Activated CD4-positive, alpha-beta T cell treated with anti-CD3 and anti-CD28 coated beads, Interleukin-2, amount 10 ng/mL, durations not matched to agents 24 days and 14 days (primary cell): Measurements from ENCODE around the gene ERF. TPM values are rescaled to one million over a fixed set of nuclear protein-coding genes. Genes with fewer than 3 reads are reported as not detected.

Experiments used
- DNase-seq: peaks from one replicate; pipeline ENCODE4 v3.0.0; 2022
- H3K27ac Mint-ChIP-seq: one replicate; pipeline ENCODE4 v1.8.0; 2022; ENCODE audit warnings: mild to moderate bottlenecking, mixed read lengths
- H3K27me3 Mint-ChIP-seq: one replicate; pipeline ENCODE4 v1.8.0; 2022; ENCODE audit warnings: mixed read lengths
- H3K36me3 Mint-ChIP-seq: one replicate; pipeline ENCODE4 v1.8.0; 2022; ENCODE audit warnings: low read depth, mild to moderate bottlenecking, mixed read lengths
- H3K4me1 Mint-ChIP-seq: one replicate; pipeline ENCODE4 v1.8.0; 2021; ENCODE audit warnings: mixed read lengths
- H3K4me3 Mint-ChIP-seq: one replicate; pipeline ENCODE4 v1.8.0; 2022; ENCODE audit warnings: mild to moderate bottlenecking, moderate library complexity, mixed read lengths
- H3K9me3 Mint-ChIP-seq: one replicate; pipeline ENCODE4 v1.8.0; 2021; ENCODE audit warnings: mixed read lengths
- intact Hi-C: fragments of 100-400 bp; cut with micrococcal nuclease; formaldehyde crosslinking; loops from one replicate; pipeline ENCODE4 v1.15.1; 2023
- total RNA-seq: library from RNA; stranded (reverse); gene quantifications from 2 replicates; pipeline ENCODE4 v1.2.3, GENCODE V29; 2022

ERF gene
- total RNA-seq, 1 donor from 2014 or later = 71.6 TPM

DNA sequence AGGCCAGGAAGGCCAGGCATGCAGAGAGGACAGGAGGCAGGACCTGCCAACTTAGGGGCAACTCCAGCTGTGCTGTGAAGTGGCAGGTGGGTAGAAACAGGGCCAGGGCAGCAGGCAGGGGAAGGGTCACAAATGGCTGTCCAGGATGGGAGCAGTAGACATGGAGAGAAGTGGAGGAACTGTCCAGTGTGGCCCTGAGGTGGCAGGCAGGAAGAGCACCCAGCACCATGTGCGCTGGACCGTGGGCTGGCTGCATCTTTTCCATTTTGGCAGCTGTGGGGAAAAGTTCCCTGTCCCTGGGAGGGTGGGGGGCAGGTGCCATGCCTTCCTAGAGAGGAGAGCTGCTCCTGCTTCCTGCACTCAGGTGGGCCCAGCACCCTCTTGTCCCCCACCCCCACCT lies 51.2 kb downstream of the ERF start:
- Mint-ChIP-seq H3K4me3 (no peak overlapping the region), H3K36me3 (peaks cover 64% of the 10 kb centered on the region), H3K27ac (peak overlapping the region; percentile 59), H3K4me1 (peaks cover 80% of the 10 kb centered on the region), H3K9me3 (no peaks in the 10 kb centered on the region), H3K27me3 (no peaks in the 10 kb centered on the region)
- intact Hi-C loops = no loop called here
- no peak for DNase-seq

DNA sequence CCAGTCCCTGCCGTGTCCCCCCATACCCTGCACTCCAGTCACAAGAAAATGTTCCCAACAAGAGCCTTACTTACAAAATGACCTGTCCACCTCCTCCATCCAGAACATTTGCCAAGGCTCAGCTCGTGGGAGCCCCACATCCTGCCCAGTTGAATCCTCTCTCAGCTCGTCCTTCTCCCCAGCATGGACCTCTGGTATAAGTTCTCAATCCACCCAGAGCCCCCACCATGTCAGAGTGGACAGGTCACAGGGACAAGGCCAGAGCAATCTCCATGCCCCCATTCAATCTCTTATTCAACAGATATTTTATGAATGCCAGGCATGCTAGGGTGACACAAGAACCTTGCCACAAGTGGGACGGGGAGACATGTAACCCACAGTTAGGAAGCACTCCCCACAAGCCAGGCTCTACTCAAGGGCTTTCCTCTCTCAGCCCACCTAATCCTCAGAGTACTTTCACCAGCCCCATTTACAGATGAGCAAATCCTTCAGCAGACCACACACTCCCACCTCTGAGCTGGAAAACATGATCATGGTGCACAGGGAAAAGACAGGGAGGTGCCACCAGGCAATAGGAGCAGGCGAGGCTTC lies 52.5 kb downstream of the ERF start:
- H3K27me3 Mint-ChIP-seq = no peaks in the 10 kb centered on the region
- intact Hi-C loops = no loop called here
- no peaks in the 10 kb centered on the region for H3K9me3 Mint-ChIP-seq
- peak overlapping the region; percentile 87 for H3K27ac Mint-ChIP-seq
- H3K36me3 Mint-ChIP-seq = peaks cover 58% of the 10 kb centered on the region
- DNase-seq = no peak
- H3K4me1 Mint-ChIP-seq = peaks cover 75% of the 10 kb centered on the region
- peak overlapping the region; percentile 85 for H3K4me3 Mint-ChIP-seq

DNA sequence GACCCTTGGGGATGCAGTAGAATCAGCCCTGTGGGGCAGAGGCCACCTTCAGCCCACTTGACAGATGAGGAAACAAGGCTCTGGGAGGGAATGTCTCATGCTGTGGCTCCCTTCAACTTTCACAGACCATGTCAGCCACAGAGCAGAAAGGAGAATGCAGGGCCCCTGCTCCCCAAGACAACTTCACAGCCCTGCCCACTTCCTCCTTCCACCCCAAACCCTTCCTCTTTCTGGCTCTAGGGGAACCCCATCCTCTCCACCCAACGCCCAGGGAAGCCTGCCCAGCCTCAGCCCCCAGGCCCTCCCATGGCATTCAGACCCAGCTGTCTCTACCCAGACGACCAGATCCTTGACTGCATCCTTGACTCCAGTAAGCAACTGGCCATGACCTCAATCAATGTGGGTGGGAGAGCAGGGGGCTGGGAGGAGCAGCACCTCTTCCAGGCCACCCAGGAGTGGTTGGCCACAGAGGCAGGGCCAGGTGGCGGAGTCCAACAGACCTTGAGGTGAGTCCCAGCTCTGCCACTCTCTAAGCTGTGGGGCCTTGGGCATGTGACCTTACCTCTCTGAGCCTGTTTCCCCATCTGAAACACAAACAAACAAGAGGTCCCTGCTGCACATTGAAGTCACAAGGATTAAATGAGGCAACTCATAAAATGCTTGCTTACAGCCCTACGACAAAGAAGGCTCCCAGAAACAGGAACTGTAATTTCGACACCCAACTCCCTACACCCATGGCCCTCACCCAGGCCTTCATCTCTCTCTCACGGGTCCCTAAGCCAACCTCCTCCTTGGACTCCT lies 53.2 kb downstream of the ERF start:
- peak; percentile 88 for DNase-seq
- Mint-ChIP-seq H3K27ac (peak overlapping the region; percentile 87), H3K9me3 (no peaks in the 10 kb centered on the region), H3K36me3 (peaks cover 64% of the 10 kb centered on the region), H3K27me3 (no peaks in the 10 kb centered on the region), H3K4me1 (peaks cover 79% of the 10 kb centered on the region), H3K4me3 (peak overlapping the region; percentile 85)
- intact Hi-C loops = loop anchor here (2.0 kb wide), 1 partner anchor 15 kb away; the partner anchor contains the start of gene DEDD2

DNA sequence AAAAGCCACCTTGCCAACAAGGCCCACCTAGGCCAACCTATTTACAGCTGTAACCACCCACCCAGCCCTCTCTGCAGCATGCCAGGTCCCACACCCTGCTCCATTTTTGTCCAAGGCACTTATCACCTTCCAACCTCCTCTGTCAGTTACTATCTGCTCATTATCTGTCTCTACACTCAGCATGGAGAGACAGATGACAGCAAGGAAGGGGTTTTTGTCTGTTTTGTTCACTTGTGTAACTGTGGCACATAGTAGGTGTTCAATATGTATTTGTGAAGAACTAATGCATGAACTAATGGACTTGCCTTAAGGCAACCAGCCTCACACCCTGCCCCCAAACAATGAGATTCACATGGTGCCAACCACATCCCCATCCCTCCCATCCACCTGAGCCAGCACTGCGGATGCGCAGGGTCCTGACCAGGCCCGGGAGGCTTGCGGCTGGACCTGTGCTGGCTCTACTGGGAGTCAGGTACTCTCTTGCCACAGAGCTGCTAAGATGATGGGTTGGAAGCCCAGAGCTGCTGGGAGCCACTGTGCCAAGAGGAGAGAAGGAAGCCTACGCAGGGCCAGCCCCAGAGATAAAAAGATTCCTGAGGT lies 54.7 kb downstream of the ERF start:
- H3K4me3 Mint-ChIP-seq = peak overlapping the region; percentile 80
- no peaks in the 10 kb centered on the region for H3K27me3 Mint-ChIP-seq
- H3K36me3 Mint-ChIP-seq = peaks cover 63% of the 10 kb centered on the region
- no peaks in the 10 kb centered on the region for H3K9me3 Mint-ChIP-seq
- peak; percentile 70 for DNase-seq
- intact Hi-C loops = loop anchor here (2.0 kb wide), 1 partner anchor 17 kb away; the partner anchor contains the start of gene DEDD2
- H3K27ac Mint-ChIP-seq = peak overlapping the region; percentile 87
- H3K4me1 Mint-ChIP-seq = peaks cover 80% of the 10 kb centered on the region

DNA sequence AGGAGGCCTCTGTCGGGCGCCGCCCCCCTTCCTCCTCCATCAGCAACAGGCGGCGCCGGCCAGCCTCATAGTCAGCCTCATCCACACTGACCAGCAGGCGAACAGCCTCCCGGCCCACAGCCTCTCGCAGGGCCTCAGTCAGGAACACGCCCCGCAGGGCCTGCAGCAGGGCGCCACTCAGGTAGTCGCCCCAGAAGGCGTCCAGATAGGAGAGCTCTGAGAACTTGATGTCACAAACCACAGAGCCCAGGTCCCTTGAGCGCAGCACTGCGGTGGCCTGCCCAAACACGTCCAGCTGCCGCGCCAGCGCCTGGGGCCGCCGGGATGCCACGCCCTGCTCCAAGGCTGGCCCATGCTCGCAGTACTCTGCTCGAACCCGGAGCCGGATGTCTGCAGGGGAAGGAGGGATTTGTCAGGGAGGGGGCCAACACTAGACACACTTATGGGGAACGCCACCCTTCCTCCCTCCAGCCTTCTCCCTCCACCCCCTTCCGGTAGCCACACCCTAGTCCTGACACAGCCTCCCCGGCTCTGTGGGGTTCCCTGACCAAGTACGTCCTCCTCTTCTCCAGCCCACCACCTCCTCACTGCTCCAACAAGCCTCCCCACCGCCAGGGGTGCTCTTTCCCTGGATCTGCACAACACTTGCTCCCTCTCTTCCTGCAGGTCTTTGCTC lies 55.4 kb downstream of the ERF start:
- Mint-ChIP-seq H3K36me3 (peaks cover 57% of the 10 kb centered on the region), H3K9me3 (no peaks in the 10 kb centered on the region)
- intact Hi-C loops = loop anchor here (1.0 to 2.0 kb wide), 5 partner anchors 15 to 126 kb away; partner anchors contain the start of genes DEDD2, MEGF8 and ZNF526

DNA sequence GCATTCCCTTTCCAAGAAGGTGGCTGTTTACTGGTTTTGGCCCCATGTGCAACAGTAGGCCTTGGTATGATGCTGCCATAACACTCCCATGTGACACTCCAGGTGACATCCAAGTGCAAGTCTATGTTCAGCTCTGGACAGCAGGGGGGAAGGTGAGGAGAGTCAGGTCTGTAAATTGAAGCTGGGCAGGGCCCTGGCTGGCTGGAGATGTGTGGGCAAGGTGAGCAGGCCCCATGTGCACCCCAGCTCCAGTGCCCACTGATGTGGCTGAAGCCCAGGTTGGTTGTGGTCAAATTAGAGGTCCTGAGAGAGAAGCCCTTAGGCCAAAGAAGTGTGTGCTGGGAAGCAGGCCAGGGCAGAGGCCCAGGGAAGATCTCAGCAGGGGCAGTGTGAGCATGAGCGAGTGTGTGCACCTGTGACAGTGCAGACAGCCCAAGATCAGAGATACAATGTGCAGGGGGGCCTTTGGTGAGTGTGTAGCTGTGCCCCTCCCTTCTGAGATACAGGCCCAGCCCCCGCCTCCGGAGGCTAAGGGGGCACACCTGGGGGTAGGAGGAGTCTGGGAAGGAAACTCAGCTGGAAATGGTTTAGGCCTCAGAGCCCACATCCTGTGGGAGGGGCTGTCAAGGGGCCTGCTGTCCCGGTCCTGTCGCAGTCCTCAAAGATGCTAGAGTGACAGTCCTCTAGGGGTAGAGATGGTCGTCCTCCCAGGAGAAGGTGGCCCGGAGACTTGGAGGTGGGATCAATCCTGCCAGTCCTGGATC lies 56.1 kb downstream of the ERF start:
- Mint-ChIP-seq H3K27me3 (no peaks in the 10 kb centered on the region), H3K4me3 (peak overlapping the region; percentile 80), H3K4me1 (peaks cover 73% of the 10 kb centered on the region), H3K36me3 (peaks cover 54% of the 10 kb centered on the region), H3K9me3 (peaks cover 4% of the 10 kb centered on the region), H3K27ac (peak overlapping the region; percentile 87)
- intact Hi-C loops = loop anchor here (1.0 to 2.0 kb wide), 4 partner anchors 14 to 126 kb away; partner anchors contain the start of genes MEGF8 and ZNF526
- DNase-seq = peak; percentile 94

More for the DNA sequence above, 55.4 kb downstream of the ERF start:
- Mint-ChIP-seq H3K4me1 (peaks cover 76% of the 10 kb centered on the region), H3K27me3 (no peaks in the 10 kb centered on the region), H3K4me3 (peak overlapping the region; percentile 80), H3K27ac (peak overlapping the region; percentile 87)
- peak; percentile 93 for DNase-seq

Other genes starting within 250 kb of the ERF start
- gene GRIK5, start 184.9 kb downstream of the ERF start, total RNA-seq = 3.9 and 4.9 TPM in 2 replicates
- gene ZNF574, start 179.0 kb downstream of the ERF start, total RNA-seq = 16.7 and 18.5 TPM in 2 replicates
- 71.5 and 72.0 TPM in 2 replicates for gene POU2F2, start 122.7 kb downstream of the ERF start, total RNA-seq
- 28.7 and 34.8 TPM in 2 replicates for gene DEDD2, start 37.5 kb downstream of the ERF start, total RNA-seq
- 19.0 and 20.1 TPM in 2 replicates for gene ZNF526, start 34.8 kb downstream of the ERF start, total RNA-seq
- gene GSK3A, start 12.5 kb downstream of the ERF start, total RNA-seq = 50.7 and 52.6 TPM in 2 replicates
- gene CIC, start 14.1 kb upstream of the ERF start, total RNA-seq = 61.2 and 65.6 TPM in 2 replicates
- gene PRR19, start 47.0 kb upstream of the ERF start, total RNA-seq = 1.3 and 1.6 TPM in 2 replicates
- 49.1 and 50.4 TPM in 2 replicates for gene PAFAH1B3, start 47.5 kb upstream of the ERF start, total RNA-seq
- gene TMEM145, start 58.2 kb upstream of the ERF start, total RNA-seq = 0.78 and 0.82 TPM in 2 replicates
- 8.4 and 9.1 TPM in 2 replicates for gene MEGF8, start 70.5 kb upstream of the ERF start, total RNA-seq
- gene CNFN, start 135.2 kb upstream of the ERF start, total RNA-seq = not detected in 2 replicates
- gene LIPE, start 172.3 kb upstream of the ERF start, total RNA-seq = 35.0 and 39.1 TPM in 2 replicates
- gene CXCL17, start 187.8 kb upstream of the ERF start, total RNA-seq = not detected in 2 replicates